HG02973 (cell line): Measurements from ENCODE around the gene HSBP1L1.

Experiments used
- ATAC-seq: cut with Tn5 transposase; IDR thresholded peaks from one replicate; pipeline ENCODE4 v1.9.1; 2021; ENCODE audit warnings: moderate library complexity; ENCODE audit not compliant: unreplicated experiment

The HSBP1L1 gene

DNA sequence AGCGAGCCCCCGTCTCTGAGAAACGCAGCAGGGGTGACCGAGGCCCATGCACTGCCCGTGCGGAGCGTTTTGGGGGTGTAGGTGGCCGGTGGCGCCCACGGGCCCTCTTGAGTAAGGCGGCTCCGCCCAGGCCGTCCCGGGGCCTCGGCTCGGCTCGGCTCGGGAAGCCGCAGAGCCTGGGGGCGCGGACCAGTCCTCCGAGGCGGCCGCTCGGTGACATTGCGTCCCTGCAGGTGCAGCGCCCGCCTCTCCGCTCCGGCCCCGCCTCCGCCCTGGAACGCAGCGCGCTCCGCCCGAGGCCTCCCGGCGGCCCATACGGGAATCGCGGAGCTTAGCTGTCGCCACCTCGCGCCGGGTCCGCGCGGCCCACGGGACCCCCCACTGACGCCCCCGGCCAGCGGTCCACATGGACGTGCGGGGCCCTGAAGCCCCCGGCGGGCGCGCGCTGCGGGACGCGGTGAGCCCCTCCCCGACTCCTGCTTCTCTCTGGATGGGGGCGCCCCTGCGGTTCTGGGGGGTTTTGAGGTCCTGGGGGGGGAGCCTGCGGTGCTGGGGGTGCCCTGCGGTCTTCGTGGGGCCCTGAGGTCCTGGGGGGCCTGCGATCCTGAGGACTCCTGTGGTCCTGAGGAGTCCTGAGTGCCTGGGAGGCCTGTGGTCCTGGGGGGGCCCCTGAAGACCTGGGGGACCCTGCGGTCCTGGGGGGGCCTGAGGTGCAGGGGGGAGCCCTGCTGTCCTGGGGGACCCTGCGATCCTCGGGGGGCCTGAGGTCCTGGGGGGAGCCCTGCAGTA is at the start of gene HSBP1L1:
HSBP1L1 (plus strand) TSS at position 314 of the 789 bp plus-strand sequence; CDS start at position 407, 93 bp downstream.
- ATAC-seq = peak; percentile 77

GRCh38 chr18:79915161-79916127 is 49.0 kb upstream of the HSBP1L1 start:
- no peak for ATAC-seq

DNA sequence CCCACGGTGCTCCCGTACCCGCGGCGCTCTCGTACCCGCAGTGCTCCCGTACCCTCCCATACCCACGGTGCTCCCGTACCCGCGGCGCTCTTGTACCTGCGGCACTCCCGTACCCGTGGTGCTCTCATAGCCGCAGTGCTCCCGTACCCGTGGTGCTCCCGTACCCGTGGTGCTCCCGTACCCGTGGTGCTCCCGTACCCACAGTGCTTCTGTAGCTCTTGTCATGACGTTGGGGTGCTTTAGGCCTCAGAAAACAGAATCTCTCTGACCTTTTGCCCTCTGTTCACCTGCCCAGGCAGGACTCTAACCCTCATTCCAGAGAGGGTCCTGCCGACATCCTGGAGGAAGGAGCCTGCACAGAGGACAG is 48.3 kb upstream of the HSBP1L1 start:
- no peak for ATAC-seq

DNA sequence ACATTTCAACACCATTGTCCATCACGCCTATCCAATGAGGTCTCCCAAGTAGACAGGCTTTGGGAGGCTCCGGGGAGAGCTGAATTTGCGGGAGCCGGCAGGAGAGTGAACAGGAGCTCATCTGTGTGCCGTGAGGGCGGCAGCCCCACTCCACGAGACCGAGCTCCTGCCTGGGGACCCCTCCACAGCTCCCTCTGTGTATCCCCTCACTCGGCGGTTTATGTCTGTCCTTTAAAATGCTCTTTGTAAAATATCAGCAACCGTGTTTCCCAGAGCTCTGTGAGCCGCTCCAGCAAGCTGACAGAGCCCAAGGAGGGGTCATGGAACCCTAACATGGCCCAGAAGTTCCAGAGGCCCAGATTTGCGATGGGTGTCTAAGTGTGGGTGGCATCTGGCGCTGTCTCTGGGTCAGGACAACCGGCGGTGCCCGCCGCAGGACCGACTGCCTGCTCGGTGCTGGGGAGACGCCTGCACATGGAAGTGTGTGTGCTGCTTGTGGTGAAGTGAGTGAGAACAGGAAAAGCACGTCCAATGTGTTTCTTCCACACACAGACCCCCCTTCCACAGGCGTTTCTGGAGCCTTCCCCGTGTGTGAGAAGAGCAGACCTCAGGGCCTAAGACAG is 47.8 kb upstream of the HSBP1L1 start:
- no peak for ATAC-seq

DNA sequence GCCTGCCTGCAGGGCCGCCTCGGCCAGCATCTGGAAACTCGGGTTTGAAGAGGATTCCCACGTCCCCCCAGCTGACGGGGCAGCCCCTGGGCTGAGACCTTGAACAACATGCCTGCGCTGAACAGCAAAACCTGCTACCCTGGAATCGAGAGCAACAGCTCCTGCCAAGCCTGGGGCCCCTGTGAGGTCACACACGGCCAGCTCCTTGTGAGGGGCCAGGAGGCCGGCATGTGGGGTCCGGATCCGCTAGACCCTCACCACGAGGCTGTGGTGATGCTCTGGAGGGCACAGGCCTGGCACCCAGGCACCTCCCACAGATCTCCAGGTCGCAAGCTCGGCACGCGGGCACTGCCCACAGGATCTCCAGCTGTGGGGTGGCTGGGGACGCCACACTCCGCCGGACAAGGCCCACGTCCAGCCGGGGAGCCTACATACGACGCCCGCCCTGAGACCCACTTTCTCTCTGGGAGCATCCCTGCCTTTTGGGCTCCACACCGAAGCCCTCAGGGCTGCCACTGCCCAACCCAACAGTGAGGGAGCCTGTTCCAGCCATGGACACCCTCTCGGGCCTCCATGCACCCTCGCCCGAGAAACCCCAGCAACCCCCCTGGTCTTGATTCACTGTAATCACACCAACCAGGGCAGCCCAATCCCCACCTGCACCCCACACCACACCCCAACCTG is 47.1 kb upstream of the HSBP1L1 start:
- no peak for ATAC-seq

GRCh38 chr18:79917853-79918614 is 46.4 kb upstream of the HSBP1L1 start:
- no peak for ATAC-seq

DNA sequence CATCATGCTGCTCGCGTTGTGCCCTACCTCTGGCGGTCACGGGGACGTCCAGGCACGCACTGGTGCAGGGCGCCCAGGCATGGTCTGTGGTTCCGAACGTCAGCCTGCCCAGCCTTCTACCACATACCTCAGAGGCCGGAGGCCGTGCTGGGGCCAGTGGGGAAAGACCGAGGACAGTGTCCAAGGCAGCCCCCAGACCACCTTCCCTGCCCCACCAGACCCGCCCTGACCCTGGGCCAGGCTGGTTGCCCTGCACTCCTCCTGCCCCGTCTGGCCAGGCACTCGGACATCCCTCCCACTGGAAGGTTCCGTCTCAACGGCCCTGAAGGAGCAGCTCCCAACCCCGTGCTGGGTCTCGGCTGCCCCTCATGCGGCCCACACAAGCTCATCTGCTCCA is 45.8 kb upstream of the HSBP1L1 start:
- no peak for ATAC-seq

DNA sequence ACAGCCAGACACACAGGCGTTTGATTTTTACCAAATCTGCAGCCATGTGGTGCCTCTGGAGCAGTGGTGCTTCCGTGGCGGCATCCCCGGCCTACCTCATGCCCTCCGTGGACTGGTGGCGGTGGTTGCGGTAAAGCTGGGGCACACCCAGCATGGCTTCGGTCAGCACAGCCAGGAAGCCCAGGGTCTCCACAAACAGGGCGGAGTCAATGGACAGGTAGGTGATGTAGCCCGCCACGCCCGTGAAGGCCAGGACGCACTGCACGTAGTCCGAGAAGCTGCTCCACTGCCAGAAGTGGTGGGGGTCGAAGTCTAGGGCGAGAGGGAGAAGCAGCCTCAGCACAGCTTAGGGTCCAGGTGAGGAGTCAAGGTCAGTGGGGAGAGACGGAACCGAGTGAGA is 45.4 kb upstream of the HSBP1L1 start:
- ATAC-seq = no peak

DNA sequence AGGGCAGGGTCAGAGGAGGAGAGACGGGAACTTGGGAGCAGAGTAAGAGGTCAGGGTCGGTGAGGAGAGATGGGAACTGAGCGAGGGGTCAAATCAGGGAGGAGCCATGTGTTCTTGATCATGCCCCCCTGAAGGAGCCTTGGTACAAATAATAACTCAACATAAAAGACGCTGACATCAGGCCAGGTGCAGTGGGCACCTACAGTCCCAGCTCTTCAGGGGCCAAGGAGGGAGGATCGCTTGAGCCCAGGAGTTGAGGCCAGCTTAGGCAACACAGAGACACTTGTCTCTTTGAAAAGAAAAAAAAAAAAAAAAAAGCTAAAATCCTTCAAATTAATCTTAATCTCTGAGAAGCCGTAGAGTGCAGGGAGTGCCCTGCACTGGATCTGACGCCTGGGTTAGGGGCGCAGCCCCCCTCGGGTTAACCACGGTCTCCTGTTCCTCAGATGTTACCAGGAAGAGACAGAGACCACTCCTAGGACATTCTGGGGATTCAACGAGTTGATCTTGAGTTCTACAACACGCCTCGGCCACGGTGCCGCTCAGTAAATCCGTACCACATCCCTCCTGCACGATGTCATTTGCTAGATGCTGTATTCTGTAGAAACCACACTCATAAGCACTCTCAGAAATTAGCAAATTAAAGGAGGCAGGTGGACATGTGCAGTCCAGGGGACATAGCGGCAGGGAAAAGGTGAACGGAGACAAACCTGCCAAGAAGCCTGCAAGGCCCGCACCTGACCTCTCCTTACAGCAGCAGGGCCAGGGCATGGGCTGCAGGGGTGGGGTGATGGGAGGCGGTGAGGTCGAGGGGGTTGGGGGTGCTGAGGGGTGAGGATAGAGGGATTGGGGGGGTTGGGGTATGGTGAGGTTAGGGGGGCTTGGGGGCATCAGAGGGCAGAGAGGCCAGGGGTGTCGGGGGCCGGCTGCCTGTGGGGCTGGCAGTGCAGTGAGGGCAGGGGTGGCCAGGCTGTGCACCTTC is 42.2 kb upstream of the HSBP1L1 start:
- ATAC-seq = no peak

- no peak for ATAC-seq
Observed at GRCh38 chr18:79922971-79923411, 41.5 kb upstream of the HSBP1L1 start.

GRCh38 chr18:79923896-79924585 is 40.4 kb upstream of the HSBP1L1 start:
- no peak for ATAC-seq

GRCh38 chr18:79924814-79925731 is 39.4 kb upstream of the HSBP1L1 start:
- no peak for ATAC-seq

GRCh38 chr18:79926306-79926705 is 38.1 kb upstream of the HSBP1L1 start:
- no peak for ATAC-seq

DNA sequence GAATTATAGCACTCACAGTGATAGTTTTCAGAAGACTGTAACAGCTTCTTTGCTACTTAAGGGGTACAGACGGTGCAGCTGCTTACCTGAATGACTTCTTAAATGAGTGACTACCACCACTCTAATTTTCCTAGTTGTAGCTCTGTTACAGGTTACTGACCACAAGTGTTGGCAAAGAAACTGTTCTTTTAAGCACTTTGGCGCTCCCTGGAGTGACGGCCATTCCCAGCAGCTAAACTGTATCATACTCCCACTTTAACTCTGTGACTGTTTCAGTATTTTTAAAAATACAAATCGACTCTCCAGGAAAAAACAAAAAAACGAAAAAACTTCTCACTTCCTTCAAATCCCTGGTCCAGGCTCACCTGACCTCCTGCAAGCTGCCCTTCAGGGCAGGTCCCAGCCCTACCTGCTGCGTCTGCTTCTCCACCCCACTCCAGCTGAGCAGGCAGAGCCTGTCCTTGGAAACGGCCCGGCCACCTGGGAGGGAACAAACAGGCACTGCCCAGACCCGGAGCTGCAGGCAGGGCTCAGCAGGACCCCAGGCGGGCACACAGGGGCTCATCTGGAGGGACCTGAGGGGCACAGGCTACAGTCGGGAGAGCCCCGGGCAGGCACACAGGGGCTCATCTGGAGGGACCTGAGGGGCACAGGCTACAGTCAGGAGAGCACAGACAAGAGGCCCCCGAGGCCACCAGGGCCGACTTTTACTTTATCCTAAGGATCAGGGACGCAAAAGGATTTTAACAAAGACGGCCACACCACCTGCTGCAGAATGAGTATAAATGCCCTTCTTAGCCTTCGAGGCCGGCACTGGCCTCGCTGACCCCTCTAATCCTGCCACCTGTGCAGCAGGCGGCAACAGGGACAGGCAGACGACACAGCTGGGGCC is 37.5 kb upstream of the HSBP1L1 start:
- ATAC-seq = no peak

DNA sequence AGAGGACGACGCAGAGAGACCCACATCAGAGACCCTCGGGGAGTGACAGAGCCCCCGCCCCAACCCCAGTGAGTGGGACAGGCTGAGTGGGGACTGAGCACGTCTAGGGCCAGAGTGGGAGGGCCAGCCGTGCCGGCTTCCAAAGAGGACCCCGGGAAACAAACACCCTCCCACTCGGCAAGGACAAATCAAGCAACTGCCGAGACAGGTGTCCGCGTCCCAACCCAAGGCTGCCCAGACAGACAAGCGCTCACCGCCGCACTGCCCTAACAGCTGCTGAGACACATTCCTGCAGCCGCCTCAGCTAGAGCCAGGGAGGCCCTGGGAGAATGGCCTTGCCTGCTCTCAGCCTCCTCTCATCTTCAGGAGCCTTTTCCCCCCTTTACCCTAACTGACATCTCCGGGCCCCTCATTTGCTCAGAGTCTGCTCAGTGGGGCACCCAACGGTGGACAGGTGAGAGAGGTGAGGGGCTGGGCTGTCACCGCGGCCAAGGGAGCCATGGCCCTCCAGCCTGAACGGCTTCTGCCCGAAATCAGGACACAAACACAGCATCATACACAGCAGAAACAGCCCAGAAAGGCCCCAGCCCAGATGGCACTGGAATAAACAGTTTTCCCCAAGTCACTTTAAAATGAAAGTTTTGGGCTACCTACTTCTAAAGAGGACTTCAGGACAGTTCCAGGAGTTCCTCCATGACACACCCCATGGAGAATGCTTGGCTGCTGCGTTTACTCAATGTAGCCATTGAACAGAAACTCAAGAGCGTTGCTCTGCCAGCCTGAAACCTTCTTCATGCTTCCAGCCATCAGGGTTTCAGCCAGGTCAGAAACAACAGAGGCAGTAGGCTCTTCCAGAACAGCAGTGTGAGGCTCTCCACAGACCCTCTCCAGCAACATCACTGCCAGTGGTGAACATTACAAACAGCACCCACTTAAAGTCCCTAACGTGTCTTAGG is 36.6 kb upstream of the HSBP1L1 start:
- ATAC-seq = no peak
